ENCODE data around the gene SLC27A3. TPM values are rescaled to one million over a fixed set of nuclear protein-coding genes. Genes with fewer than 3 reads are reported as not detected.

Gene SLC27A3
- total RNA-seq, 2 experiments from 2014 or later = 4.5 to 10.2 TPM

DNA sequence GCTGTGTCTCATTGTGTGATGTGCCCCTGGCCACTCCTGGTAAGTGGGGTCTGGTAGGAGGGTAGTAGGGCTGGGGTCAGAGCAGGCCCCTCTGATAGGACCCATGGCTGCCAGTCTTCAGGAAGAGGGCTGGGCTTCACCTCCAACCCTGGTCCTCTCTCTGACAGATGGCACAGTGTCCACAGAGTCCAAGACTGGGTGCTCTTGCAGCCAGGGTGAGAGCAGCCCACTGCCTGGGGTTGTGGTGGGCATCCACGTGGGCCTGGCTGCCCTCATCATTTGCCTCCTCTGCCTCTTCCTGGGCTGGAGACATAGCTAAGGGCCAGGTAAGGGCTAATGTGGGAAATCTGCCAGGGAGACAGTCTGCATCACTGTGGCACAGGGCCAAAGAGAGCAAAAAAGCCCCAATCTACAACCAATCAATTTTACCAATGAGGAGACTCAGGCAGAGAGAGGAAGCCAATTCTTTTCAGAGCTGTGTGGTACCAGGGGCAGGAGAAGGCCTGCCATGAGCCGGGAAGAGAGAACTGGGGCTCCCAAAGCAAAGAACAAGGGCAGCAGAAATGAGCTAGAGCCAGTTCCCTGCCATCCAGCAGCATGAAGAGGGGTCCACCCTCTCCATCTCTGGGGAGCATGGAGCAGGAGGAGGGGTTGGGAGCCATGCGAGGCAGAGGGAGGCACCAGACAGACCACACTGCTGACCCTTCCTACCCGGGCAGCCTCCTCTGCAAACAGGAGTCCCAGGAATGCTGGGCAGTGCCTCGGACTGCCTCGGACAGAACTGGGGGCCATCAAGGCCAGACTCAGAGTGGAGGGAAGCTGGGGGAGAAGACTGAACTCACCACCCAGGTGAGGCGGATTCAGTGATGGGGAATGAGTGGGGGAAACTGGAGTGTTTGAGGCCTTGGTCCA is 26.8 kb downstream of the SLC27A3 start:
- H3K4me2 ChIP-seq (ENCODE audit: low read length) = no peak overlapping the region
- H3K4me3 ChIP-seq (ENCODE audit: low read depth, low read length, poor library complexity, severe bottlenecking) = no peak overlapping the region
- no peaks in the 10 kb centered on the region for H3K9me2 ChIP-seq (ENCODE audit: insufficient read depth, low read length)
- POLR2A ChIA-PET = no interaction called here
- H3K27ac ChIP-seq (ENCODE audit: low read depth, low read length, poor library complexity, severe bottlenecking) = no peak overlapping the region
- H3K36me3 ChIP-seq (ENCODE audit: insufficient read depth, low read length) = peaks cover 18% of the 10 kb centered on the region; the same call in 1 of the 2 replicates
- intact Hi-C loops (cut with micrococcal nuclease; ENCODE audit: unreplicated experiment) = no loop called here
- no peaks in the 10 kb centered on the region for H3K9me3 ChIP-seq (ENCODE audit: low read length)
- H4K20me1 ChIP-seq (ENCODE audit: insufficient read depth, low read length) = no peaks in the 10 kb centered on the region
- H3K79me2 ChIP-seq (ENCODE audit: insufficient read depth, low read depth, low read length) = no peaks in the 10 kb centered on the region
- no TSS peak for BruUV-seq (replicated peaks)
- CTCF ChIA-PET (ENCODE audit: unreplicated experiment) = interaction anchor here (1.0 kb wide), 1 partner anchor 185 kb away, joined by 3 read pairs; no protein-coding TSS in a partner anchor
- no peak overlapping the region for H2AFZ ChIP-seq (ENCODE audit: low read length)
- TF ChIP-seq CTCF (conservative IDR thresholded peaks at IDR 0.05; ENCODE audit: low read length) (no peak), EZH2phosphoT487 (IDR thresholded peaks at IDR 0.05; ENCODE audit: borderline replicate concordance, low read depth, low read length) (no peak)
- H3K4me1 ChIP-seq (ENCODE audit: insufficient read depth, low read length, poor library complexity, severe bottlenecking) = peaks cover 37% of the 10 kb centered on the region
- no peak for DNase-seq (ENCODE audit: low spot score)

GRCh38 chr1:153803470-153804056 is 28.4 kb downstream of the SLC27A3 start:
- H3K79me2 ChIP-seq (ENCODE audit: insufficient read depth, low read depth, low read length) = no peaks in the 10 kb centered on the region
- no peak overlapping the region for H2AFZ ChIP-seq (ENCODE audit: low read length)
- no peaks in the 10 kb centered on the region for H3K9me2 ChIP-seq (ENCODE audit: insufficient read depth, low read length)
- ChIA-PET POLR2A (interaction anchor here (1.5 kb wide), 1 partner anchor 12 kb away, joined by 3 read pairs; no protein-coding TSS in a partner anchor), CTCF (ENCODE audit: unreplicated experiment) (interaction anchor here (1.6 kb wide), 1 partner anchor 183 kb away, joined by 3 read pairs; no protein-coding TSS in a partner anchor)
- no peaks in the 10 kb centered on the region for H3K9me3 ChIP-seq (ENCODE audit: low read length)
- peaks cover 32% of the 10 kb centered on the region; the same call in 1 of the 2 replicates for H3K36me3 ChIP-seq (ENCODE audit: insufficient read depth, low read length)
- no peak for DNase-seq (ENCODE audit: low spot score)
- H3K4me3 ChIP-seq (ENCODE audit: low read depth, low read length, poor library complexity, severe bottlenecking) = no peak overlapping the region
- BruUV-seq (replicated peaks) = no TSS peak
- H3K4me1 ChIP-seq (ENCODE audit: insufficient read depth, low read length, poor library complexity, severe bottlenecking) = peaks cover 37% of the 10 kb centered on the region
- H4K20me1 ChIP-seq (ENCODE audit: insufficient read depth, low read length) = no peaks in the 10 kb centered on the region
- TF ChIP-seq CTCF (conservative IDR thresholded peaks at IDR 0.05; ENCODE audit: low read length) (no peak), EZH2phosphoT487 (IDR thresholded peaks at IDR 0.05; ENCODE audit: borderline replicate concordance, low read depth, low read length) (no peak)
- no peak overlapping the region for H3K27ac ChIP-seq (ENCODE audit: low read depth, low read length, poor library complexity, severe bottlenecking)
- intact Hi-C loops (cut with micrococcal nuclease; ENCODE audit: unreplicated experiment) = loop anchor here (2.0 kb wide), 1 partner anchor 117 kb away; no protein-coding TSS in a partner anchor
- H3K4me2 ChIP-seq (ENCODE audit: low read length) = 0 out of 2 replicates have a peak overlapping the region, but pooled peaks have one; percentile 16
